Karpas-422 (cell line): ENCODE results near the gene SHBG. TPM values are rescaled to one million over a fixed set of nuclear protein-coding genes. Genes with fewer than 3 reads are reported as not detected.
"Not testable (repeated sequence)": the region's sequence is repeated elsewhere in the genome, so short reads cannot be mapped to it uniquely, and the experiment has no call there.

ENCODE experiments used
- DNase-seq: peaks from one replicate; pipeline ENCODE4 v3.0.0-alpha.2; 2015
- H2AFZ ChIP-seq: fragments of 200-600 bp; sonication (generic); 2 replicates; pipeline ENCODE4 v1.6.1; 2014; ENCODE audit warnings: antibody characterized with exemption, low read length, mixed read lengths
- H3K27ac ChIP-seq: fragments of 200-600 bp; sonication (generic); 2 replicates; pipeline ENCODE4 v1.5.1; 2014; ENCODE audit warnings: mild to moderate bottlenecking, low read length, moderate library complexity
- H3K27me3 ChIP-seq: fragments of 200-600 bp; sonication (generic); 2 replicates; pipeline ENCODE4 v1.6.1; 2014; ENCODE audit warnings: low read length, mixed read lengths
- H3K36me3 ChIP-seq: fragments of 200-600 bp; sonication (generic); 2 replicates; pipeline ENCODE4 v1.6.1; 2014; ENCODE audit warnings: low read length, mixed read lengths; ENCODE audit not compliant: insufficient read depth
- H3K4me1 ChIP-seq: fragments of 200-600 bp; sonication (generic); 2 replicates; pipeline ENCODE4 v1.6.1; 2014; ENCODE audit warnings: mild to moderate bottlenecking, low read length, mixed read lengths
- H3K4me2 ChIP-seq: fragments of 200-600 bp; sonication (generic); 2 replicates; pipeline ENCODE4 v1.6.1; 2014; ENCODE audit warnings: low read length, low read depth, mild to moderate bottlenecking; ENCODE audit not compliant: poor library complexity, severe bottlenecking
- H3K4me3 ChIP-seq: fragments of 200-600 bp; sonication (generic); 2 replicates; pipeline ENCODE4 v1.5.1; 2014; ENCODE audit warnings: mild to moderate bottlenecking, antibody characterized with exemption, low read length, mixed read lengths
- H3K79me2 ChIP-seq: fragments of 200-600 bp; sonication (generic); 2 replicates; pipeline ENCODE4 v1.6.1; 2014; ENCODE audit warnings: mild to moderate bottlenecking, low read length, mixed read lengths
- H3K9ac ChIP-seq: fragments of 200-600 bp; sonication (generic); 2 replicates; pipeline ENCODE4 v1.6.0; 2014; ENCODE audit warnings: low read length
- H3K9me2 ChIP-seq: fragments of 200-600 bp; sonication (generic), shearing (Covaris generic); replicated peaks from 2 replicates; pipeline ENCODE4 v1.6.0; 2014; ENCODE audit warnings: mild to moderate bottlenecking, low read length, moderate library complexity; ENCODE audit not compliant: insufficient read depth
- H3K9me3 ChIP-seq: fragments of 300-700, 200-600 bp; sonication (generic); 2 replicates; pipeline ENCODE4 v1.6.1; 2014; ENCODE audit warnings: low read length, mixed read lengths
- H4K20me1 ChIP-seq: fragments of 200-600 bp; sonication (generic); 2 replicates; pipeline ENCODE4 v1.6.1; 2014; ENCODE audit warnings: mild to moderate bottlenecking, antibody characterized with exemption, low read length, low read depth; ENCODE audit not compliant: insufficient read depth
- total RNA-seq: library from RNA; depleted of rRNA; stranded (reverse); fragments of >200 nt; shearing (Covaris generic); gene quantifications from 2 replicates; pipeline ENCODE4 v1.2.3, GENCODE V29; 2014; ENCODE audit warnings: low replicate concordance

SHBG gene
- total RNA-seq, 1 experiment from 2014 or later: 1.2 TPM

DNA sequence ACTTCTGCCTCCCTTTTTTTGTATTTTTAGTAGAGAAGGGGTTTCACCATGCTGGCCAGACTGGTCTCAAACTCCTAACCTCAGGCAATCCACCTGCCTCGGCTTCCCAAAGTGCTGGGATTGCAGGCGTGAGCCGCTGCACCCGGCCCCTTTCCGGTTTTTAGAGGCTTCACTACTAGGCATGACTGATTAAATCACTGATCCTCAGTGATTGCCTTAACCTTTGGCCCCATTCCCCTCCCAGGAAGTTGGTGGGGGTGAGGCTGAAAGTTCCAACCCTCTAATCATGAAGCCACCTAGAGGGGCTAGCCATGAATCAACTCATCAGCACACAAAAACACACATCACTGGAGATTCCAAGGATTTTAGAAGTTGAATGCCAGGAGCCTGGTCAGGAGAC, 32.4 kb upstream of the SHBG start:
- not testable (repeated sequence) for H3K4me2 ChIP-seq, H3K9me3 ChIP-seq, H3K9me2 ChIP-seq, H3K4me3 ChIP-seq, DNase-seq, H3K4me1 ChIP-seq, H3K9ac ChIP-seq, H4K20me1 ChIP-seq, H3K79me2 ChIP-seq, H2AFZ ChIP-seq, H3K27me3 ChIP-seq, H3K27ac ChIP-seq
- H3K36me3 ChIP-seq: peaks cover 20% of the 10 kb centered on the region; the same call in 1 of the 2 replicates

DNA sequence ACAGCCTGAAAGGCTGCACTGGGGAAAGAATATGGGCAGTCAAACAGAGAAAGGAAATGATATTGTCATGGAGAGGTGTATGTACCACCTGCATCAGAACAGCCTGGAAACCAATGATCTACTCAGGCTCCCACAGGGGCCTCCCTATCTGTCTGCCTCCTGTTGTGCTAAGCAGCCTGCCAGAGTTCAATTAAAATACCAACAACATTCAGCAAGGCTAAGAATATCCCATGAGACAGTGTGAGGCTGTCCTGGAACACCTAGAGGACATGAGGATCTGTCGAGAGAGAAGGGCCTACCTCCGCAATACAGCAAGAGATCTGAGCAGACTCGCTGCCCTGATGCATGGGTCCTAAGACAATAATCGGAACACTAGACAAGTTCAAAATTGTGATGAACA, 23.7 kb upstream of the SHBG start:
- Histone ChIP-seq H3K9me3 (no peaks in the 10 kb centered on the region), H3K9me2 (no peaks in the 10 kb centered on the region), H3K27ac (no peak overlapping the region), H3K79me2 (peaks cover 41% of the 10 kb centered on the region), H2AFZ (no peak overlapping the region), H4K20me1 (no peaks in the 10 kb centered on the region), H3K9ac (no peak overlapping the region), H3K36me3 (peaks cover 34% of the 10 kb centered on the region; the same call in 1 of the 2 replicates), H3K4me3 (no peak overlapping the region), H3K4me2 (no peak overlapping the region), H3K4me1 (no peaks in the 10 kb centered on the region), H3K27me3 (no peaks in the 10 kb centered on the region)
- DNase-seq: no peak

DNA sequence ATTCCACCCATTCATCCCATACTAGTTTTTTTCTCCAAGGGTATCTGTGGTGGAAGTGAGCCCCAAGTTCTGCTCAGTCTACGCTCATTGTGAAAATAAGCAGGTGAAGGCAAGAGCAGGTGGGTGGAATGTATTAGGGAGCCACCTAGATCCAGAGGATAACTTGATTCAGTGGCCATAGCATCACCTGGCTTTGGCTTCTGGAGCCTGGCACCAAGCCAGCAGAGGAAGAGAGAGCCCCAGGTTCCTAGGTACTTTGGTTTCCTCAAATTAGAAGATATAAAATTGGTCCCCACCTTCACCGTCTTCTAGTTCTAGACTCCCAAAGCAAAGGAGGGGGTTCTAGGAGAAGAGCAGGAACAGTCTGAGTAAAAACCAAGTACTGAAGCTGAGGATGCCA, 19.3 kb upstream of the SHBG start:
- no peaks in the 10 kb centered on the region for H3K9me2 ChIP-seq
- H3K79me2 ChIP-seq: peaks cover 69% of the 10 kb centered on the region
- H3K27me3 ChIP-seq: no peaks in the 10 kb centered on the region
- H3K9ac ChIP-seq: no peak overlapping the region
- no peak overlapping the region for H3K4me2 ChIP-seq
- 0 out of 2 replicates have a peak, but pooled peaks cover 10% of the 10 kb centered on the region for H4K20me1 ChIP-seq
- H3K9me3 ChIP-seq: no peaks in the 10 kb centered on the region
- no peak overlapping the region for H2AFZ ChIP-seq
- peaks cover 27% of the 10 kb centered on the region for H3K4me1 ChIP-seq
- no peak overlapping the region for H3K4me3 ChIP-seq
- H3K36me3 ChIP-seq: peaks cover 19% of the 10 kb centered on the region; the same call in 1 of the 2 replicates
- no peak for DNase-seq
- H3K27ac ChIP-seq: no peak overlapping the region

DNA sequence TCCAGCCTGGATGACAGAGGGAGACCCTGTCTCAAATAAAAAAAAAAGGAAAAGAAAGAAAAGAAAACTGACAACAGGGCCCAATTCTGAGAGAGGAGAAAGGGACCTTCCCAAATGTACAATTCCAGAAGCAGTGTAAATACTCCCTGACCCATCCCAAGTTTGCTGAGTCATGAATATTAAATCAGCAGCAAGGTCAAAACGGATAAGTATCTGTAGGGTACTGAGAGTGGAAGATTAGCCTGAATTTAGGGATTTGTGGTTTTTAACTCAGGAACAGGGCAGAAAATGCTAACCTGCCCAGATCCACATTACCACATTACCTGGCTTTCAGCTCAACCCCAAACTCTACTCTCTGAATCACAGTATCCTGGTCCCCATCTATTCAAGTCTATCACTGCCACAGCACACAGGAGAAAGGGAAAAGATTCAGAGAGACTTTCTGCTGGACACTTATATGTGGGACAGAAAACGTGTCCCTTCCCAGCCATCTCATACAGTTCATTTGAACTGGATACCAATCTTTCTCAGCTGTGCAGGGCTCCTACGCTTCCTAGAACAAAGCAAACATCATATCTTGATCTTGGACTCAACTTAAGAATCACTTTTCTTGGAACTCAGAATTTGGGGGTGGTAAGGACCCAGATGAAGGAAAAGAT, 18.2 kb upstream of the SHBG start:
- peak overlapping the region; percentile 98 for H3K4me2 ChIP-seq
- H3K9ac ChIP-seq: peak overlapping the region; percentile 8; the same call in 1 of the 2 replicates
- H3K9me2 ChIP-seq: no peaks in the 10 kb centered on the region
- H3K4me3 ChIP-seq: peak overlapping the region; percentile 3; the same call in 1 of the 2 replicates
- H3K36me3 ChIP-seq: peaks cover 11% of the 10 kb centered on the region; the same call in 1 of the 2 replicates
- H2AFZ ChIP-seq: no peak overlapping the region
- H4K20me1 ChIP-seq: 0 out of 2 replicates have a peak, but pooled peaks cover 10% of the 10 kb centered on the region
- no peak overlapping the region; the same call in 1 of the 2 replicates for H3K27ac ChIP-seq
- DNase-seq: no peak
- H3K27me3 ChIP-seq: no peaks in the 10 kb centered on the region
- H3K9me3 ChIP-seq: no peaks in the 10 kb centered on the region
- H3K79me2 ChIP-seq: peaks cover 59% of the 10 kb centered on the region
- peaks cover 28% of the 10 kb centered on the region for H3K4me1 ChIP-seq

DNA sequence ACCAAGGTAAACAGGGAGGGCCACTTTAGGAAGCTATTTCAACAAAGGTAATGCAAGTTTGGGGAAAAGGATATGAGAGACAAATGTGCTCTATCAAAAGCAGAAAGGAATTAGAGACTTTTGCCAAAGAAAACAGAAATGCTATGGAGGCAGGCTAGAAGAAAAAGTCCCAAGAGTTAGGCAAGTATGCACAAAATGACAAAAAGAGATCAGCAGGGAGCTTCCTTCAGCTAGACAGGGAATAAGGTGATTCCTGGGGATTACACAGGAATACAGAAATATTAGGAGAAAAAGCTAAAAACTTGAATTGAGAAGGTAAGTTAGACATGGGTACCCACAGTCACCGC, 17.7 kb upstream of the SHBG start:
- Histone ChIP-seq H2AFZ (no peak overlapping the region), H3K79me2 (peaks cover 58% of the 10 kb centered on the region), H3K4me2 (peak overlapping the region; percentile 98), H3K4me3 (peak overlapping the region; percentile 3; the same call in 1 of the 2 replicates), H3K9ac (peak overlapping the region; percentile 8; the same call in 1 of the 2 replicates), H3K36me3 (peaks cover 11% of the 10 kb centered on the region; the same call in 1 of the 2 replicates), H3K9me3 (no peaks in the 10 kb centered on the region), H3K27me3 (no peaks in the 10 kb centered on the region), H3K9me2 (no peaks in the 10 kb centered on the region), H4K20me1 (0 out of 2 replicates have a peak, but pooled peaks cover 10% of the 10 kb centered on the region), H3K4me1 (peaks cover 28% of the 10 kb centered on the region), H3K27ac (no peak overlapping the region)
- DNase-seq: no peak

DNA sequence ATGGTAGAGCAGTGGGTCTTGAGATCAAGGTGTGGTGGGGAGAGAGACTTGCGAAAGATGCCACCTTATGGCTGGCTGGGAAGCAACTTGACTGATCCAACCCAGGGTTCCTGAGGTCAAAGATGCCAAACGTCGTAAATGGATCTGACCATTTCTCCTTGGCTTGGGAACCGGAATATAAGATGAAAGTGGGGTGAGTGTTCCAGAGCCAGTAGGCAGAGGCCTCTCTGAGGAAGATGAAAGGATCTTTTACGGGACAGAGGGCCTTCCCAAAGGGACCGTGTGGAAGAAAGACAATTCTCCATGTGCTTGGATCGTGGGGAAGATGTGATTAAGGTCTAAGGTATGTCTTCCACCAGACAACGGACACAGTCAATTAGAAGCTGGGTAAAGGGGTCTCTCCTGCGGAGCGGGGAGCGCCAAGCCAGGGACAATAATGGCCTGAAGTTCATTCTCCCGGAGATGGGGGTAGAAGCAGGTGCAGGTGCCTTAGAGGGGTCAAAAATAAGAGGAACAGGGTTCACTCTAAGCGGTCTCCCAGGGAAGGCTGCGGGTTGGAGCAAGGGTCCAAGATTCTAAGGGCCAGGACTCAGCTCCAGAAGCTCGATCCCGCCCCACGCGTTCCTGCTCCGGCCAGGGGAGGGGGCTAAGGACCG, 16.0 kb upstream of the SHBG start:
- Histone ChIP-seq H3K4me3 (peak overlapping the region; percentile 86), H3K79me2 (peaks cover 52% of the 10 kb centered on the region), H2AFZ (no peak overlapping the region)

DNA sequence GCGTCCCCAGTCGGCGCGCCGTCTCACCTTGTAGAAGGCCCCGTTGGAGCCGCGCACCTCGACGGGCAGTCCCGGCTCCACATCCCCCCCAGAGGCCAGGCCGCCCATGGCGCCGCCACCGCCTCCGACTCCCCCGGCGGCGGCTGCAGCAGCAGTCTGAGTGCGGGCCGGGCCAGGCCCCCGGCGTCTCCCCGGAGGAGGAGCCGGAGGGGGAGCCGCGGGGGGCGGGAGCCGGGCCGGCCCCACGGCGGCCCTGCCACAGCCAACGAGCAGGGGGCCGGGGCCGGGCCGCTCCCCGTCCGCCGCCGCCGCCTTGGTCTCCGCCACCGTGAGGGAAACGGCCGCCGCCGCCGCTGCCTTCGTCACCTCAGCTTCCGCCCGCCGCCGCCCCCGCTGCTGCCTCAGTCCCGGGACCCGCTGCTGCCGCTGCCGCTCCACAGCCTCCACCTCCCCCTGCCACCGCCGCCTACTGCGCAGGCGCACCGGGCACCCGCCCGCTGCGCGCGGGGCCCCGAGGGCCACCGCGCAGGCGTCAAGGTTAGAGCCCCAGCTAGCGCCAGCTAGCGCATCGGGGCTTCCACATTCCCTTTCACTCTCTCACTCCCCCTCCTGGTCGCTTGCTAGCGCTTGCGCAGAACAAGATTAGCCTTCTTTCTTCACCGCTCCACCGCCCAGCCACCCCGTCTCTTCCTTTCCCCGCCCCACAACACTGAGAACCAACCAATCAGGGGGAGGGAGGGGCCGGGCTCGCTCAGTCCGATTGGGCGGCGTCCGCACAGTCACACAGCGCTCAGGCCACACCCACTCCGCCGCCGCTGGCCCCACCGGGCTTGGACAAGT, 15.3 kb upstream of the SHBG start, which contains the start of gene FXR2:
FXR2 (minus strand) TSS at position 473 of the 840 bp plus-strand sequence; CDS start at position 108, 365 bp downstream.
- peak within 1 kb of the TSS; percentile 98 for H3K4me2 ChIP-seq
- peak within 1 kb of the TSS; percentile 49; the same call in 1 of the 2 replicates for H3K27ac ChIP-seq
- no peaks in the 10 kb centered on the region for H3K9me3 ChIP-seq
- no peaks in the 10 kb centered on the region for H3K27me3 ChIP-seq
- H4K20me1 ChIP-seq: 0 out of 2 replicates have a peak, but pooled peaks cover 10% of the 10 kb centered on the region
- peaks cover 28% of the 10 kb centered on the region for H3K4me1 ChIP-seq
- H2AFZ ChIP-seq: peak within 1 kb of the TSS; percentile 71; the same call in 1 of the 2 replicates
- H3K4me3 ChIP-seq: peak within 1 kb of the TSS; percentile 86
- peaks cover 11% of the 10 kb centered on the region; the same call in 1 of the 2 replicates for H3K36me3 ChIP-seq
- H3K79me2 ChIP-seq: peaks cover 45% of the 10 kb centered on the region
- peak; percentile 100 for DNase-seq
- peak within 1 kb of the TSS; percentile 93 for H3K9ac ChIP-seq
- H3K9me2 ChIP-seq: no peaks in the 10 kb centered on the region

More for the DNA sequence above, 16.0 kb upstream of the SHBG start:
- Histone ChIP-seq H3K9me3 (no peaks in the 10 kb centered on the region), H3K4me1 (peaks cover 28% of the 10 kb centered on the region), H4K20me1 (0 out of 2 replicates have a peak, but pooled peaks cover 10% of the 10 kb centered on the region), H3K36me3 (peaks cover 11% of the 10 kb centered on the region; the same call in 1 of the 2 replicates), H3K27me3 (no peaks in the 10 kb centered on the region), H3K27ac (peak overlapping the region; percentile 49; the same call in 1 of the 2 replicates), H3K9me2 (no peaks in the 10 kb centered on the region), H3K4me2 (peak overlapping the region; percentile 98), H3K9ac (peak overlapping the region; percentile 93)
- peak; percentile 48 for DNase-seq
